ENCODE data around the gene SMIM23. TPM values are rescaled to one million over a fixed set of nuclear protein-coding genes. Genes with fewer than 3 reads are reported as not detected.
"Not testable (repeated sequence)": the region's sequence is repeated elsewhere in the genome, so short reads cannot be mapped to it uniquely, and the experiment has no call there.

The SMIM23 gene
- total RNA-seq, 1 experiment from 2014 or later = not detected

DNA sequence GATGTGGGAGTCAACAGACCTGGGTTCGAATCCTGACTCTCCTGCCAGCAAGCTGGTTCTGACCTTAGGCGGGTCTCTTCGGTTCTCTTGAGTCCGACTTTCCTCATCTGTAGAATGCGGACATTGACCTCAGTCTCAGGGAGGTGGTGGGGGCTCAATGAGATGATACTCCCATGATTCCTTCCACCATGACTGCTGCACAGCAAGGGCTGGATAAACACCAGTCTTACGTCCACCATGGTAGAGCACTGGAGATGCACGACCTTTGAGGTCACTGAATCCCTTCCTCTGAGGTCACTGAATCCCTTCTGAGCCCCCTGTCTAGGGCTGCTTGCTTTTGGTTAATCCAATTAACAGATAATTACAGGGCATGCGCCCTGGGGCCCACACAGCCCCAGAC lies 12.5 kb upstream of the SMIM23 start:
- DNase-seq (ENCODE audit: low spot score) = no peak

DNA sequence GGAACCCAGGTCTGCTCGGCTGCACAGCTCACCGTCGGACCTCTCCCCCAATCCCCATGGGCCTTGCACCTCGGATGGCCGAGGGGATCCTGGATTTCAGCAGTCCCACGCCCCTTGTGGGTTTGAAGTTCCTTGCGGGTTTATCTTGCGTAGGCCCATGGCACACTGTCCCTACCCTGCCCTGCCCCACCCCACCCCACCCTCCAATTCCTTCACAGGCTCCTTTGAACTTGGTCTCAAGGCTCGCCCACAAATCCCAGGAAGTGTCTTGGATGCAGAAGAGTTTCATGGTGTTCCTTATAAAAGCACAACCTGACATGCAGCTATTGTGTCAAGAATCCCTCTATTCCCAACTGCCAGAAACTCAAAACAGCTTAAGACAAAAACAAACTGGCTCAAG lies 11.2 kb upstream of the SMIM23 start:
- peak; percentile 15 for DNase-seq (ENCODE audit: low spot score)

DNA sequence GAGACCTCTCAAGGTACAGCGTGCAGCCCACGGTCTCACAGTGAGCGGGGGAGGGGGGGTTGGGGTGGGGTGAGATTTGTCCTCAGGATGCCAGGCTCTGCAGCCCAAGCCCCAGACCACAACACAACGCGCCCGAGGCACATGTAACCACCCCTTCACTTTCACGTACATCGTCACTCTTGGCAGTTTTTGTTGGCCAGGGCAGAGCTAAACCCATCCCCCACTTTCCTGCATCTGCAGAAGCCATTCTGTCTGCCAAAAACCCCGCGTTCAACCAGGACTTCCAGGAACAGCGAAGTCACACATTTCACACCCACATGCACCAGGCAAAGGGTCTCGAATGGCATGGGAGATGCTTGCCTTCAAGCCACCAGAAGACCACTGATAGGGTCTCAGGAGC lies 9.4 kb upstream of the SMIM23 start:
- DNase-seq (ENCODE audit: low spot score) = no peak

DNA sequence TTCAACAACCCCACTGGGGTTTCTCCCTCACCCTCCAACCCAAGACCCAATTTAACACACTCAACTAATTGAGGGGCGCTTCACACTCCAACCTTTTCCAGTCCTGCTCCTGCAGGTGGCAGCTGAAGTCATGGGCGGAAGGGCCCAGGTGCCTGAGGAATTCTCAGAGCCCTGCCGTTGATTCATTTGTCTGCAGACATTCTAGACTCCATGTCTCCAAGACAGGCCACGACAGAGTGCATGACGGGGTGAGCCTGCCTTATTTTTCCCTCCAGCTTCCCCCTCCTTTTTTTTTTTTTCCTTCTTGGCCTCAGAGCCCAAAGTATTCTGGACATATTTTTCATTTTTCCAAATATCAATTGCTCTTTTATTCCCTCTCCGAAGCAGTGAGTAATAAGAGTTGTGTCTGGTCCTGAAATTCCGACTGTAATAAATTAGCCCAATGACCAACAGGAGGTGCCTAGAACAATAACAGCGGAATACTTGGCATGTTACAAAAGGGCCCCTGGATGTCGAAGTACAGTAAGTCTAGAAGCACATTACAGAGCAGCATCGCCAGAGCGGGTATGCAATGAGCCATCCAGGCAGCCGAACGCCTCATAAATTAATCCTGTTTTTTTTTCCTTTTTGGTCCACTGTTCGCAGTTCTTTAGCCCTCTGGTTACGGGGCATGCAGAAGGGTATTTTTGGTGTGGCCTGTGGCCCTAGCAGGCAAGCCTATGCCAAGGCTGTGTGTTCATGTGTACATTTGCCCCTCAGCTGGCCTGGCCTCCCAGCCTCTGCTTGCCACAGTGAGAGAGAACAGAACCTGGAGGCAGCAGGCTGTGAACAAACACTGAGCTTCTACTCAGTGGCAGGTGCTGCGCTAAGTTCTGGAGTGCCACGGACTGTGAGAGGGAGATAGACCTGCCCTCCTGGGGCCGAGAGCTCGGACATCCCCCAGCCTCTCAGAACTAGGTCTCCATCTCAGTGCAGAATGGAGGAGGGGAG lies 8.6 kb upstream of the SMIM23 start:
- DNase-seq (ENCODE audit: low spot score) = no peak

DNA sequence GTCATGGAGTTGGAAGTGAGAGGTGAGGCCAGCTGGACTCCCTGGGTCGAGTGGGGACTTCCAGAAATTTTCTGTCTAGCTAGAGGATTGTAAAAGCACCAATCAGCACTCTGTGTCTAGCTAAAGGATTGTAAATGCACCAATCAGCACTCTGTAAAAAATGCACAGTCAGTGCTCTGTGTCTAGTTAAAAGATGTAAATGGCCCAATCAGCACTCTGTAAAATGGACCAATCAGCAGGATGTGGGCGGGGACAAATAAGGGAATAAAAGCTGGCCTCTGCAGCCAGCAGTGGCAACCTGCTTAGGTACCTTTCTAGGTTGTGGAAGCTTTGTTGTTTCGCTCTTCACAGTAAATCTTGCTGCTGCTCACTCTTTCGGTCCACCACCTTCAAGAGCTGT lies 3.9 kb upstream of the SMIM23 start:
- DNase-seq (ENCODE audit: low spot score) = not testable (repeated sequence)

DNA sequence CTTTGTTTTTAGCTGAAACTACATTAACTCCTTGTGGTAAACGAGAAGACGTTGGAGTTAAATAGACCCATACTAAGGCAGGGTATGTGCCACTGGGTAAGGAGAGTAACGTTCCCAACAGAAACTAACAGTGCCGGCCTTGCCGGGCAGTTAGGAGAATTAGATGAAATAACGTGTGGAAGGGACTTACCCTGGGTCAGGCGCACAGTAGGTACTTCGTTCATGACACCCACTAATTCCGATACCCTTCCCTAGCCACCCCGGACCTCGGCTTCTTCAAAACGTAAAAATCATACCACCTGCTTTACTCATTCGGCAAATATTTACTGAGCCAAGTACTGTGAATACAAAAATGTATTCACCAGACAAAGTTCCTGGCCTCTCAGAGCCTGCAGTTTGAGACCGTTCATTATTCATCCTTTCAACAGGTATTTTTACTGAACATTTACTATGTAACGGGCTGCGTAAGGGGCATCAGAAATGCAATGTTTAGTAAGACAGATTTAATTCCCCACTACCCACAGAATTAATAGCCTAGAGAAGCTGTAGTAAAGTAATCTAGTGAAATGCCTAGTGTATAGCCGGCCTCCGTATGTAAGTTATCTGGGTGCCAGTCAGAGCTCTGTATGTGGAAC lies 3.2 kb upstream of the SMIM23 start:
- no peak for DNase-seq (ENCODE audit: low spot score)

DNA sequence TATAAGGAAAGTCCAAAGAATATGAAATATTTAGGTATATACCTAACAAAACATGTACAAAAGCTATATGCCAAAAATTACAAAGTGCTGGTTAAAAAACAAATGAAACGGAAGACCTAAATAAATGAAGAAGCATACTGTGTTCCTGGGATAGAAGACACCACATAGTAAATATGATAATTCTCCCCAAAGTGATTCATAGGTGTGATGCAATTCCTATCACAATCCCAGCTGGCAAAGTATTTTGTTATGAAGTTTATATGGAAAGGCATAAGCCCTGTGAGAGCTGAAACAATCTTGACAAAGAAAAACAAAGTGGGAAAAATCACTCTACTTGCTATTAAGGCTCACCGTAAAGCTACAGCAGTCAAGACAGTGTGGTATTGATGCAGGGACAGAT lies 2.6 kb upstream of the SMIM23 start:
- no peak for DNase-seq (ENCODE audit: low spot score)

DNA sequence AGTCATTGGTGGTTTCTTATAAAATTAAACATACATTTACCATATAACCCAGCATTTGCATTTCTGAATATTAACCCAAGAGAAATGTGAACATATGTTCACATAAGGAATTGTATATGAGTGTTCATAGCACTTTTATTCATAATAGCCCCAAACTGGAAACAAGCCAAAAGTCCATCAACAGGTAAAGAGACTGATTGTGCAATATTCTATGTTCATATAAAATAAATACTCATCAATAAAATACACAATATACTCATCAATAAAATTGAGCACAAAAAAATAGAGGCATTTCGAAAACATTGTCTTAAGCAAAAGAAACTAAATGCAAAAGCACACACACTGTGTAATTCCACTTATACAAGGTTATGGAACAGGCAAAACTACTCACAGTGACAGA lies 3.7 kb downstream of the SMIM23 start:
- DNase-seq (ENCODE audit: low spot score) = no peak

DNA sequence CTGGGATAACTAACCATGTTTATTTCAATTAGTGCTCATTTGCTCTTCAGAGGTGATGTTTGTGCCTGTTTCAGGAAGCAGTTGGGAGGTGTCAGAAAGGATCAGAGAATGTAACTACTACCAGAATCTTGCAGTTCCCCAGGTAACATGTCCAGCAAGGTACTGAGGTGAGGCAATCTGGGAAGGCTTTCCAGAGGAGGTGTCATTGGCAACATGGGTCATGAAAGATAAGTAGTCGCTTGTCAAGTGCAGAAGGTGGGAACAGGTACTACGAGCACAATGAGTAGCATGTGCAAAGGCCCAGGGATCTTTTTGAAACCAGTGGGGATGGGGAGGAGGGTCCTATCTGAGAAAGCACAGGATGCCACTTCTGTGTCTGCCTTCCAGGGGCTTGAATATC lies 4.8 kb downstream of the SMIM23 start:
- no peak for DNase-seq (ENCODE audit: low spot score)

DNA sequence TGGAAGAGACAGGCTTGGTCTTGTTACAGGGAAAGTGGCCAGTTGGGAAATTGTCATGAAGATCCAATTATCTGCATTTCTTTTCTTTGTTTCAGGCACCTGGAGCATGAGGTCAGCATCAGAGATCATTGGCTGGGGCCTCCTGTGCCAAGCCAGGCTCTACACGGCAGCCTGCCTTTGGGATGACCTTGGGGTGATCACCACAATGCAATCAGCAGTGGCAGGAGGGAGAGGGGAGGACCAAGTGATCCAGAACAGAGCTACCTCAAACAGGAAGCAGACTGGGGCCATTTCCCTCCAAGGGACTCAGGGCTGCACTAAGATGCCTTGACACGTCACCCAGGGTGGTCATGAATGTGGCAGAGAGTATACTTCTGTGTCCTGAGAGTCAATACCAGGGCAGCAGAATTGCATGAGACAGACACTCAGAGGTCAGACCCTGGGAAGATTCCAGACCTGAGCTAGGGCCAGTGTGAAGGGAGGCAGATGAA lies 8.9 kb downstream of the SMIM23 start:
- no peak for DNase-seq (ENCODE audit: low spot score)

DNA sequence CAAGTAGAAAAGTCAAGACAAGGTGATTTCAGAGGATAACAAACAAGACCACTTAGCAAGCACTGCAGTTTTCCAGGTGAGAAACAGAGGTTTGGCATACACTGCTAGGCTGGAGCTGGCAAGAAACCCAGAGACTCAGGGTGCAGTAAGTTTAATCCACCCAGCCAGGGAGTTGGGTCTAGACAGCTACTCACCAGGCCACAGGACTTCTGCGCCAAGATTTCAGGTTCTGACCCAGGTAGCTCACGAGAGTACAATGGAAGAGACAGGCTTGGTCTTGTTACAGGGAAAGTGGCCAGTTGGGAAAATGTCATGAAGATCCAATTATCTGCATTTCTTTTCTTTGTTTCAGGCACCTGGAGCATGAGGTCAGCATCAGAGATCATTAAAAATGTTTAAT lies 9.8 kb downstream of the SMIM23 start:
- DNase-seq (ENCODE audit: low spot score) = no peak

DNA sequence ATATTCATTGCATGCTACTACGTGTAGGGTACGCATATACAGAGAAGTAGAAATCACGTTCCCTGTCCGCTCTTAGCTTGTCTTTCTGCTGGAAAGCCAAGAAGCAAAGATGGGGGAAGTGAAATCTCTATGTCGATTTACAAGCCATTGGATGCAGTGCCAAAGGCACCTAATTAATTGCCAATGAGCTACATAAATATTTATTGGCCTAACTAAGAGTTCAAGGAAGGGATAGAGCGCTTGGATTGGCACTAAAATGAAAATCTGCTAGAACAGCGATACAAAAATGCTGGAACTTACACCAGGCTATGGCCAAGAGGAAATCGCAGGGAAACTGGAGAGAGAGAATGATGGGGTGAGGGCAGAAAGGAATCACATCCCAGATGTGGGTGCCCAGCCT lies 10.8 kb downstream of the SMIM23 start:
- no peak for DNase-seq (ENCODE audit: low spot score)

DNA sequence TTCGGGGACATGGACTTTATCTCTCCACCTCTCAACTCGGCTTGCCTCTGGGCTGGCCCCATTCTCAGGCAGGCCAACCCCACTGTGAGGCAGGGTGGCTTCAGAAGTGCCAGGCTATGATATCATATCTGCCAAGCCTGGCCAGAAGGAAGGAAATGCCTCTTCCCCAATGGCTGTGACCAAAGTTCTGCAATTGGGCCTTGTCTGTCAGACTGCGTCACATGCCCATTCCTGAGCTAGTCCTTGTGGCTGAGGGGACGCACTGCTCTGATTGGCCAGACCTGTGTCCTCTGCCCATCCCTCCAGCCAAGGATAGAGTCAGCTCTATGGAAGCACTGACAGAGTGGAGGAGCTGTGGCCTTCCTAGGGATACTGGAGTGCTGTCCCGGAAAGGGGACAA lies 11.9 kb downstream of the SMIM23 start:
- no peak for DNase-seq (ENCODE audit: low spot score)

DNA sequence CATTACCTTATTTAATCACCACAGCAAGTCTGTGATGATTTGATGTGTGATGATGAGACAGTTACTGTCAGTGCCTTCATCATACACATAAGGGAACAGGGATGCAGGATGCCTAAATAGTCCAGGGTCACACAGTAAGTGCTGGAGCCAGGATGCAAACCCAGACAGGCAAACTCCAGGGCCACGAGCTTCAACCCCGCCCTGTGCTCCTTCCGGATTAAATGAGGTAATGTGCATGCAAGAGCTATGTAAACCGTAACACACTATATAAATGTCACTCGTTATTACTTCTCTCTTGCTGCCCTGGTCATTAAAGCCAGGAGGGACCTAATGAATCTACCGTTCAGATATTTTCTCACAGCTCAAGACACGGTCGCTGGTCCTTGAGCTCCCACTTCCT lies 12.8 kb downstream of the SMIM23 start:
- DNase-seq (ENCODE audit: low spot score) = no peak

DNA sequence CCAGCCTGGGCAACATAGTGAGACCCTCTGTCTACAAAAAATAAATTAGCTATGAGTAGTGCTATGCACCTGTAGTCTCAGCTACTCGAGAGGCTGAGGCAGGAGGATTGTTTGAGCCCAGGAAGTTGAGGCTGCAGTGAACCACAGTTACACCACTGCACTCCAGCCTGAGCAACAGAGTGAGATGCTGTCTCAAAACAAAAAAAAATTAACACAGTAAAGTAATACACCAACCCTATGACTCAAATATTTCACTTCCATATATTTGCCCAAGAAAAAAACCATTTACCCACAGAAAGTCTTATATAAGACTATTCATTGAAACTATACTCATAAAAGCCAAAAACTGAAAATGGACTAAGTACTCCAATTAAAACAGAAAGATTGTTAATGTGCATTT lies 16.2 kb downstream of the SMIM23 start:
- DNase-seq (ENCODE audit: low spot score) = no peak

DNA sequence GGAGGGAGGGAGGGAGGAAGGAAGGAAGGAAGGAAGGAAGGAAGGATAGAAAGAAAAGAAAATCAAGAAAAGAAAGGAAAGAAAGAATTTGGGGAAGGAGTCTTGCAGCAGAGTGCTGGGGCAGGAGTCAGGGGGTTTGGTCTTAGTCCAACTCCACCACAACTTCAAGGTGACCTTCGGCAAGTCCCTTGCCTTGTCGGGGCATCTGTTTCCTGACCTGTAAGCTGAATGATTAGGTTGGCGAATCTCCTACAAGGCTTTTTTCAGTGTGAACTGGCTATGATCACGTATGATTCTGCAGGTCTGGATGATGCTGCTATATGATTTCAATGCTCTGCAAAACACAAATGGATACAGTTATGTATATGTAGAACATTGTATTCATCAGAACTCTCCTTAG lies 20.1 kb downstream of the SMIM23 start:
- no peak for DNase-seq (ENCODE audit: low spot score)

DNA sequence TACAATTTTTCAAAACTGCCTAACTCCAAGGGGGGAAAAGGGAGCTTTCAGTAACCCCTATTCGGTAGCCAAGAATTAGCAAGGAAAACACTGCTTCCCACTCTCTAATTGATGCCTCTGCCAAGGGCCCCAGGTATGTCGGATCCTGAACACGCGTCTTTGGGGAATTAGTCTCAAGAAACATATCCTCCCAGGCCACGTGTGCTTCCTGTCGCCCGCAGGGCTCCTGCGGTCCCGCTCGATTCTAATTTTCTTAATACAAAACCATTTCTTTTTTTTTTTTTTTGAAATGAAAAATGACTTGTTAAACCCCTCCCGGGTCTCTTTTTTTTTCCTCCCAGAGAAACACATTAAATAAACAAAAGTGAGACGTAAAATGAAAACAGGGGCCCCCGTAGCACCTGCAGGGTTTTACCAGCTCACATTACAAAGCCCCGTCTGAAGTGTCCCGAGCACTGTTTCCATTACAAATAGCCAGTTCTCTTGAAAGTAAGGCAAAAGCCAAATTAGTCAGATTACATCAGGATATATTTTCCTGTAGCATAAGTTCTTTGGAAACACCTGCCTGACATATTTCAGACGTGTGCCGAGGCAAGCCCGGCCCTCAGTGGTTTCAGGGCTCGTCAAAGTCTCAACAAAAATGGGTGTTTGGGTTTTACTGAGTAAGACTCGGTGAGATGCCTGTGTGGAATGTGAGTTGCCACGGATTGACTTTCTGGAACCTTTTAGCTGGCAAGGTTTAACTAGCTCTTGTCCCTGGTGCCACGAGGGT lies 21.5 kb downstream of the SMIM23 start:
- peak; percentile 11 for DNase-seq (ENCODE audit: low spot score)

DNA sequence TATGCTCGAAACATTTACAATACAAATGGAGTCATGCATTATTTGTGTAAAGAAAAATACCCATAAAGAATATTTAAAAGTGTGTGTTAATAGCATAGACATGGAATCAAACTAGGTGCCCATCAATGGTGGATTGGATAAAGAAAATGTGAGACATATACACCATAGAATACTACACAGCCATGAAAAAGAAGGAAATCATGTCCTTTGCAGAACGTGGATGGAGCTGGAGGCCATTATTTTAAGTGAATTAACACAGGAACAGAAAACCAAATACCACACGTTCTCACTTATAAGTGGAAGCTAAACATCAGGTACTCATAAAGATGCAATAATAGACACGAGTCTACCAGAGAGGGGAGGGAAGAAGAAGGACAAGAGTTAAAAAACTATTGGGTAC lies 22.8 kb downstream of the SMIM23 start:
- DNase-seq (ENCODE audit: low spot score) = no peak

DNA sequence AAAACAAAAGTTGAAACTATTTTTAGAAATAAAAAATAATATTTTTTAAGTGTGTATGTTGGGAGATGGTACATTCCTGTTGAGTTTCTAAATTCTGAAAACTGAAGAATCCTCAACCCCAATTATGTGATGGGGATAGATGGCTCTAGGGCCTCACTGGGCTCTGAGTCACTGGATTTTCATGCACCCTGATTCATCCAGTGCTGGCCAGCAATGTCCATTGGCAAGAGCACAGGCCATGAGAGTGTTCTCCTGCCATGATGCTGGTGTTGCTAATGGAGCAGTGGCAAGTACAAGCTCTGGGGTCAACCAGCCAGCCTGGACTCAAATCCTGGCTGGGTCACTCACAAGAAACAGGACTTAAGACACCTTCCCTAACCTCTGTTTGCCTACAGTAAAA lies 23.3 kb downstream of the SMIM23 start:
- DNase-seq (ENCODE audit: low spot score) = no peak

DNA sequence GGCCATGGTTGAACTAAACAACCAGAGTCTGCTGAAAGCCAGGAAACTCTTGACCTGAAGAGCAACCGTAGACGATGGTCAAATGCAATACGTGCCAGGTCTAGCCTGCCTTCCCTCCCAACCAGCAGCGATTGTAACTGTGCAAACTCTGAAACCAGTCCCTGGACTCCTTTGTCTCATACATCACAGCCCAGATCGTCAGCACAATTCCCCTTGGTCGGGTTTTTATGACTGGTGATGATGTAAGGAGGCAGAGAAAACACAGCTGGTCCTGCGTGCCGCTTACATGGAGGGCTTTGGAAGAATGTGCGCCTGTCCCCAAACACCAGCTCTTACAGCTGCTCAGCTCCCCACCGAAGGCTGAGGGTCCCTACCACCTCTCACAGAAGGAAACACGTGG lies 24.6 kb downstream of the SMIM23 start:
- no peak for DNase-seq (ENCODE audit: low spot score)

DNA sequence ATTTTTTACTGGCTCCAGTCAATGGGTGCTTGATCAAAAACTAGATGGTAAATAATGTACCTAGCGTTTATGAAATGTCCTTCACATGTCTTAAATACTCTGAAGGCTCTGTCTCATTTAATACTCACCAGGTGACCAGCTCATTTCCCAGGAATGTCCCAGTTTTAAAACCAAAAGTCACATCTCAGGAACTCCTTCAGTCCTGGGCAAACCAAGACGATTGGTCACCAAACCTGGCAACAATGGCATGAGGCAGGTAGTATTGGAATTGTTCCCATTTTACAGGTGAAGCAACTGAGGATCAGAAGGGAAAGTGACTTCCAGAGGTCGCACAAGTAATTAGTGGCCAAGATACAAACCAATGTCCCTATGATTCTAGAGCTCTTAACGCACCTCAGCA lies 27.7 kb downstream of the SMIM23 start:
- DNase-seq (ENCODE audit: low spot score) = no peak

DNA sequence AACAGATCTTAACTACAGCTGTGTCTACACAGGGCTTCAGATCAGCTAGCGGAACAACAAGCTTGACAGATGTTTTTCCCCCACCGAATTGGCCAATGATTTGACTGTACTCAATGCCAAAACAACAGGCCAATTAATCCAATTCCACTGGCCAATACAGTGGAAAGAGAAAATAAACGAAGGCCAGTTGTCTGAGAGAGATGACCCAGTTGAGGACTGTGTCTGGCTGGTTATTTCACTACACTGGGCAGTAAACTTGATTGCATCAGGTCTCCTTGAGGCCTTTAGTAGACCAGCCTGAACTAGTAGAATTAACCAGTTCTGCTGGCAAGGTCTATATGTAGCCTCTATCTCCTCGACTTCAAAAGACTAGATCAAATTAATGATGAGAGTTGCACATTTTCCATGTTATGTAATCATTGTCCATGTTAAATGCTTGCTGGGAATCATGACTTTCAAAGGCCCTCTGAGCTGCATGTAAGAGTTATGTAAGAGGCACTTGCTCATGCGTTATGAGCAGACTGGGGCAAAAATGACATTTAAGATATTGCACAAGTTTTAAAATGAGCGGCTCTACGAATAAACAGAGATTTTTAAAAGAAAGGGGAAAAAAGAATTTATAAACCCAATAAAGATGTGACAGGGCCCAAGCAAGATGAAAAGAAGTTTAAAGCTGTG lies 28.3 kb downstream of the SMIM23 start:
- DNase-seq (ENCODE audit: low spot score) = no peak

Data from HT-29 (cell line).